Skeletal muscle satellite cell (primary cell): Measurements from ENCODE around the gene MYO1F. TPM values are rescaled to one million over a fixed set of nuclear protein-coding genes. Genes with fewer than 3 reads are reported as not detected.
"Not testable (repeated sequence)": the region's sequence is repeated elsewhere in the genome, so short reads cannot be mapped to it uniquely, and the experiment has no call there.

Source experiments
- H3K27me3 ChIP-seq: 2 replicates; pipeline ENCODE4 v1.7.0; 2013; ENCODE audit warnings: low read length; ENCODE audit not compliant: control insufficient read depth, insufficient read depth
- H3K36me3 ChIP-seq: 2 replicates; pipeline ENCODE4 v1.7.0; 2013; ENCODE audit warnings: mild to moderate bottlenecking, control low read depth, low read length; ENCODE audit not compliant: insufficient read depth
- H3K4me1 ChIP-seq: 2 replicates; pipeline ENCODE4 v1.7.0; 2013; ENCODE audit warnings: low read length; ENCODE audit not compliant: control insufficient read depth, insufficient read depth
- H3K4me2 ChIP-seq: 2 replicates; pipeline ENCODE4 v1.7.0; 2013; ENCODE audit warnings: mild to moderate bottlenecking, low read length
- H3K4me3 ChIP-seq: 2 replicates; pipeline ENCODE4 v1.7.0; 2013; ENCODE audit warnings: low read length
- H3K9ac ChIP-seq: 2 replicates; pipeline ENCODE4 v1.7.0; 2013; ENCODE audit warnings: mild to moderate bottlenecking, low read depth, low read length, moderate library complexity
- H3K9me3 ChIP-seq: replicated peaks from 2 replicates; pipeline ENCODE4 v1.7.0; 2013; ENCODE audit warnings: mild to moderate bottlenecking, control low read depth, low read length
- total RNA-seq: library from RNA; depleted of rRNA; stranded (reverse); fragments of >200 nt; gene quantifications from 2 replicates; pipeline ENCODE4 v1.2.3, GENCODE V29; 2012; rRNA removed

Gene MYO1F
- under 0.01 and 0.22 TPM in 2 replicates for total RNA-seq

- Histone ChIP-seq H3K27me3 (peaks cover 9% of the 10 kb centered on the region), H3K4me3 (no peak within 1 kb of the TSS), H3K9me3 (no peaks in the 10 kb centered on the region), H3K4me2 (no peak within 1 kb of the TSS), H3K36me3 (no peaks in the 10 kb centered on the region), H3K9ac (no peak within 1 kb of the TSS), H3K4me1 (peaks cover 7% of the 10 kb centered on the region)
These were observed at the start of gene MYO1F for GRCh38 chr19:8577247-8577646. MYO1F (minus strand) TSS chr19:8577442; CDS start chr19:8577309, 133 bp downstream.

- Histone ChIP-seq H3K36me3 (no peaks in the 10 kb centered on the region), H3K9ac (no peak overlapping the region), H3K27me3 (peaks cover 10% of the 10 kb centered on the region), H3K9me3 (no peaks in the 10 kb centered on the region), H3K4me1 (no peaks in the 10 kb centered on the region), H3K4me3 (no peak overlapping the region), H3K4me2 (no peak overlapping the region)
These were observed 49.6 kb upstream of the MYO1F start for GRCh38 chr19:8626842-8627241.

- peaks cover 12% of the 10 kb centered on the region for H3K27me3 ChIP-seq
- not testable (repeated sequence) for H3K4me3 ChIP-seq, H3K4me2 ChIP-seq, H3K36me3 ChIP-seq, H3K4me1 ChIP-seq, H3K9me3 ChIP-seq, H3K9ac ChIP-seq
These were observed 45.6 kb upstream of the MYO1F start for GRCh38 chr19:8622886-8623285.

- Histone ChIP-seq H3K9me3 (no peaks in the 10 kb centered on the region), H3K4me1 (peaks cover 5% of the 10 kb centered on the region), H3K4me3 (no peak overlapping the region), H3K4me2 (no peak overlapping the region), H3K27me3 (peaks cover 8% of the 10 kb centered on the region), H3K9ac (no peak overlapping the region), H3K36me3 (no peaks in the 10 kb centered on the region)
These were observed 41.5 kb upstream of the MYO1F start for GRCh38 chr19:8618751-8619150.

- H3K4me3 ChIP-seq, result no peak overlapping the region
- H3K4me2 ChIP-seq, result no peak overlapping the region
- H3K4me1 ChIP-seq, result peaks cover 5% of the 10 kb centered on the region
- H3K36me3 ChIP-seq, result no peaks in the 10 kb centered on the region
- H3K9me3 ChIP-seq, result no peaks in the 10 kb centered on the region
- peaks cover 8% of the 10 kb centered on the region for H3K27me3 ChIP-seq
- no peak overlapping the region for H3K9ac ChIP-seq
These were observed 40.7 kb upstream of the MYO1F start for GRCh38 chr19:8617984-8618383.

GRCh38 chr19:8617325-8617724 is 40.1 kb upstream of the MYO1F start:
- not testable (repeated sequence) for H3K27me3 ChIP-seq, H3K9me3 ChIP-seq

GRCh38 chr19:8616861-8617260 is 39.6 kb upstream of the MYO1F start:
- H3K9me3 ChIP-seq, result no peaks in the 10 kb centered on the region
- H3K4me1 ChIP-seq, result peaks cover 8% of the 10 kb centered on the region
- no peak overlapping the region for H3K9ac ChIP-seq
- H3K36me3 ChIP-seq, result no peaks in the 10 kb centered on the region
- H3K4me3 ChIP-seq, result no peak overlapping the region
- peaks cover 8% of the 10 kb centered on the region for H3K27me3 ChIP-seq
- no peak overlapping the region for H3K4me2 ChIP-seq

More at GRCh38 chr19:8617325-8617724, 40.1 kb upstream of the MYO1F start:
- not testable (repeated sequence) for H3K4me3 ChIP-seq, H3K36me3 ChIP-seq, H3K4me2 ChIP-seq, H3K4me1 ChIP-seq, H3K9ac ChIP-seq

- Histone ChIP-seq H3K4me2 (no peak overlapping the region), H3K9me3 (no peaks in the 10 kb centered on the region), H3K27me3 (peaks cover 7% of the 10 kb centered on the region), H3K4me3 (no peak overlapping the region), H3K36me3 (no peaks in the 10 kb centered on the region), H3K4me1 (peaks cover 14% of the 10 kb centered on the region), H3K9ac (no peak overlapping the region)
These were observed 38.8 kb upstream of the MYO1F start for GRCh38 chr19:8615813-8616596.

- H3K9ac ChIP-seq, result no peak overlapping the region
- H3K4me2 ChIP-seq, result no peak overlapping the region
- H3K4me3 ChIP-seq, result no peak overlapping the region
- H3K9me3 ChIP-seq, result no peaks in the 10 kb centered on the region
- H3K27me3 ChIP-seq, result no peaks in the 10 kb centered on the region
- no peaks in the 10 kb centered on the region for H3K36me3 ChIP-seq
- H3K4me1 ChIP-seq, result peaks cover 17% of the 10 kb centered on the region
These were observed 37.8 kb upstream of the MYO1F start for GRCh38 chr19:8615024-8615423.

- H3K4me3 ChIP-seq, result no peak overlapping the region
- H3K36me3 ChIP-seq, result no peaks in the 10 kb centered on the region
- H3K4me1 ChIP-seq, result peaks cover 23% of the 10 kb centered on the region
- H3K27me3 ChIP-seq, result no peaks in the 10 kb centered on the region
- no peaks in the 10 kb centered on the region for H3K9me3 ChIP-seq
- no peak overlapping the region for H3K4me2 ChIP-seq
- H3K9ac ChIP-seq, result no peak overlapping the region
These were observed 37.2 kb upstream of the MYO1F start for GRCh38 chr19:8614455-8614854.

GRCh38 chr19:8612807-8613171 is 35.5 kb upstream of the MYO1F start:
- Histone ChIP-seq H3K36me3 (no peaks in the 10 kb centered on the region), H3K4me2 (no peak overlapping the region), H3K4me3 (no peak overlapping the region), H3K9ac (no peak overlapping the region), H3K9me3 (no peaks in the 10 kb centered on the region), H3K27me3 (no peaks in the 10 kb centered on the region), H3K4me1 (peaks cover 39% of the 10 kb centered on the region)
